B cell (primary cell): ENCODE data around the gene PIAS4. TPM values are rescaled to one million over a fixed set of nuclear protein-coding genes. Genes with fewer than 3 reads are reported as not detected.

Experiments used
- ATAC-seq: fragments of 200-7000 bp; cut with Tn5 transposase; one replicate; pipeline ENCODE4 v1.10.0; 2021; ENCODE audit warnings: low read depth, mild to moderate bottlenecking, moderate number of reproducible peaks, moderate library complexity
- CTCF ChIA-PET: fragments of 350-600 bp; sonication (Branson Sonifier 250); formaldehyde crosslinking; loops from one replicate; lab custom pipeline; 2021; ENCODE audit warnings: antibody characterized with exemption, inconsistent platforms; lab: Charles Lee
- POLR2A ChIA-PET: fragments of 350-600 bp; sonication (Branson Sonifier 250); formaldehyde crosslinking; loops from one replicate; lab custom pipeline; 2021; ENCODE audit warnings: antibody characterized with exemption; lab: Charles Lee
- DNase-seq: peaks from one replicate; pipeline ENCODE4 v3.0.0; 2013
- H2AFZ ChIP-seq: 2 replicates; pipeline ENCODE4 v1.6.1; 2012; ENCODE audit warnings: mild to moderate bottlenecking, low read depth, low read length; ENCODE audit not compliant: insufficient read depth, poor library complexity, severe bottlenecking
- H3K27ac ChIP-seq, 2 donors: 1 replicate in 1 of 2; 2 replicates in 1 of 2; pipeline ENCODE4 v1.5.1; 2012 to 2013; ENCODE audit warnings: low read length in 2 of 2, mild to moderate bottlenecking in 2 of 2, moderate library complexity in 1 of 2
- H3K27me3 ChIP-seq, 4 experiments: fragments of 200-600 bp in 1 of 4; sonication (generic) in 1 of 4; replicated peaks in 1 of 4; 1 replicate in 2 of 4; 2 replicates in 2 of 4; pipeline versions ENCODE4 v1.6.1 to v1.7.0; 2013 to 2016; ENCODE audit warnings: low read length in 3 of 4, mild to moderate bottlenecking in 2 of 4, mixed read lengths in 1 of 4, moderate library complexity in 1 of 4; ENCODE audit not compliant: insufficient read depth in 4 of 4, control insufficient read depth in 3 of 4; ENCODE audit errors: control extremely low read depth in 1 of 4
- H3K36me3 ChIP-seq, 2 experiments: replicated peaks in 1 of 2; 1 replicate in 1 of 2; 2 replicates in 1 of 2; pipeline versions ENCODE4 v1.6.1 to v1.7.1; 2013; ENCODE audit warnings: low read length in 1 of 2; ENCODE audit not compliant: insufficient read depth in 2 of 2, control insufficient read depth in 1 of 2; ENCODE audit errors: control extremely low read depth in 1 of 2, extremely low read depth in 1 of 2
- H3K4me1 ChIP-seq, 2 donors: fragments of 200-600 bp in 1 of 2; sonication (generic) in 1 of 2; 1 replicate in 1 of 2; 2 replicates in 1 of 2; pipeline versions ENCODE4 v1.5.1 to v1.6.1; 2013 to 2017; ENCODE audit warnings: low read length in 2 of 2; ENCODE audit not compliant: control insufficient read depth in 2 of 2, insufficient read depth in 2 of 2
- H3K4me2 ChIP-seq: replicated peaks from 2 replicates; pipeline ENCODE3; 2012; ENCODE audit warnings: mild to moderate bottlenecking, low read depth, low read length; ENCODE audit not compliant: poor library complexity, severe bottlenecking
- H3K4me3 ChIP-seq, 5 experiments: fragments of 200-600 bp in 1 of 5; sonication (generic) in 1 of 5; 1 replicate in 3 of 5; 2 replicates in 2 of 5; pipeline versions ENCODE4 v1.5.1 to v1.7.0; 2011 to 2016; ENCODE audit warnings: low read length in 4 of 5, mild to moderate bottlenecking in 4 of 5, low read depth in 2 of 5, control low read depth in 1 of 5, moderate library complexity in 1 of 5; ENCODE audit not compliant: insufficient read depth in 1 of 5; ENCODE audit errors: control extremely low read depth in 1 of 5, extremely low read depth in 1 of 5
- H3K79me2 ChIP-seq: fragments of 200-600 bp; sonication (generic); one replicate; pipeline ENCODE4 v1.6.0; 2016; ENCODE audit warnings: low read length; ENCODE audit not compliant: control insufficient read depth, insufficient read depth
- H3K9ac ChIP-seq: fragments of 200-600 bp; sonication (generic); 2 replicates; pipeline ENCODE4 v1.6.1; 2017; ENCODE audit warnings: mild to moderate bottlenecking, low read length, moderate library complexity
- H3K9me3 ChIP-seq, 3 donors: one replicate each; pipeline versions ENCODE4 v1.6.1 to v1.7.1; 2013; ENCODE audit warnings: low read length in 2 of 3; ENCODE audit not compliant: control insufficient read depth in 2 of 3, insufficient read depth in 1 of 3; ENCODE audit errors: control extremely low read depth in 1 of 3
- H4K20me1 ChIP-seq: 2 replicates; pipeline ENCODE4 v1.6.0; 2012; ENCODE audit warnings: mild to moderate bottlenecking, low read length; ENCODE audit not compliant: insufficient read depth, control insufficient read depth, poor library complexity, severe bottlenecking
- H3K27ac Mint-ChIP-seq: one replicate; pipeline ENCODE4 v1.8.0; 2021; ENCODE audit warnings: mixed read lengths
- H3K27me3 Mint-ChIP-seq: one replicate; pipeline ENCODE4 v1.8.0; 2021; ENCODE audit warnings: mixed read lengths
- H3K4me1 Mint-ChIP-seq: one replicate; pipeline ENCODE4 v1.8.0; 2021; ENCODE audit warnings: mixed read lengths
- H3K4me3 Mint-ChIP-seq: one replicate; pipeline ENCODE4 v1.8.0; 2021; ENCODE audit warnings: mixed read lengths
- H3K9me3 Mint-ChIP-seq: one replicate; pipeline ENCODE4 v1.8.0; 2022; ENCODE audit warnings: mixed read lengths; ENCODE audit not compliant: insufficient read depth
- EZH2 ChIP-seq: IDR thresholded peaks from 2 replicates; pipeline ENCODE4 v1.6.1; 2012; ENCODE audit warnings: borderline replicate concordance, low read depth, mild to moderate bottlenecking, moderate library complexity, low read length; ENCODE audit not compliant: insufficient read depth, poor library complexity, severe bottlenecking
- WGBS: methylation state at CpG from one replicate; pipeline ENCODE4 v1.1.5; 2013; ENCODE audit warnings: missing lambda C conversion rate; ENCODE audit not compliant: insufficient coverage; 5-methylcytosine and 5-hydroxymethylcytosine counted together
- intact Hi-C: fragments of 100-400 bp; cut with micrococcal nuclease; formaldehyde crosslinking; loops from one replicate; pipeline ENCODE4 v1.10.0; 2022
- polyA plus RNA-seq: library from polyadenylated mRNA; depleted of rRNA; stranded (reverse); fragments of >200 nt; gene quantifications from 2 replicates; pipeline ENCODE4 v1.2.3, GENCODE V29; 2012
- total RNA-seq, 2 donors: library from RNA; stranded (reverse); fragments of 120-200 nt in 1 of 2; gene quantifications; 1 replicate in 1 of 2; 2 replicates in 1 of 2; pipeline versions ENCODE4 v1.2.3 to v1.2.4, GENCODE V29; 2013 to 2022
- TF ChIP-seq, protein P1 (sequence below): fragments of 200-600 bp; IDR thresholded peaks from one replicate; pipeline ENCODE4 v1.8.0; 2022; ENCODE audit warnings: antibody characterized with exemption, mild to moderate bottlenecking

PIAS4 gene
- total and polyA plus RNA-seq, 2 donors (not counting 1 experiment from before 2014, with no cell fraction given) = 13.7 to 56.8 TPM

GRCh38 chr19:3979289-3979673 lies 28.3 kb upstream of the PIAS4 start:
- no peaks in the 10 kb centered on the region for H3K27me3 Mint-ChIP-seq
- TF ChIP-seq EZH2 = no peak
- TF ChIP-seq, protein P1, sequence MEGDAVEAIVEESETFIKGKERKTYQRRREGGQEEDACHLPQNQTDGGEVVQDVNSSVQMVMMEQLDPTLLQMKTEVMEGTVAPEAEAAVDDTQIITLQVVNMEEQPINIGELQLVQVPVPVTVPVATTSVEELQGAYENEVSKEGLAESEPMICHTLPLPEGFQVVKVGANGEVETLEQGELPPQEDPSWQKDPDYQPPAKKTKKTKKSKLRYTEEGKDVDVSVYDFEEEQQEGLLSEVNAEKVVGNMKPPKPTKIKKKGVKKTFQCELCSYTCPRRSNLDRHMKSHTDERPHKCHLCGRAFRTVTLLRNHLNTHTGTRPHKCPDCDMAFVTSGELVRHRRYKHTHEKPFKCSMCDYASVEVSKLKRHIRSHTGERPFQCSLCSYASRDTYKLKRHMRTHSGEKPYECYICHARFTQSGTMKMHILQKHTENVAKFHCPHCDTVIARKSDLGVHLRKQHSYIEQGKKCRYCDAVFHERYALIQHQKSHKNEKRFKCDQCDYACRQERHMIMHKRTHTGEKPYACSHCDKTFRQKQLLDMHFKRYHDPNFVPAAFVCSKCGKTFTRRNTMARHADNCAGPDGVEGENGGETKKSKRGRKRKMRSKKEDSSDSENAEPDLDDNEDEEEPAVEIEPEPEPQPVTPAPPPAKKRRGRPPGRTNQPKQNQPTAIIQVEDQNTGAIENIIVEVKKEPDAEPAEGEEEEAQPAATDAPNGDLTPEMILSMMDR = no peak
- Histone ChIP-seq H3K9ac (no peak overlapping the region), H3K4me3 (no peak overlapping the region), H3K4me2 (no peak overlapping the region), H4K20me1 (peaks cover 94% of the 10 kb centered on the region), H2AFZ (no peak overlapping the region), H3K9me3 (peaks cover 0 to 4% (median 0%) of the 10 kb centered on the region in 3 donors), H3K4me1 (peaks cover 9 to 13% of the 10 kb centered on the region in 2 donors), H3K27ac (no peak overlapping the region), H3K36me3 (peaks cover 3 to 90% of the 10 kb centered on the region in 2 experiments), H3K27me3 (no peaks in the 10 kb centered on the region), H3K79me2 (peaks cover 33% of the 10 kb centered on the region)
- intact Hi-C loops = no loop called here
- ChIA-PET CTCF (no interaction called here), POLR2A (interaction anchor here (0.6 kb wide), 1 partner anchor 253 kb away, joined by 7 read pairs; no protein-coding TSS in a partner anchor)
- ATAC-seq = no peak
- DNase-seq = peak; percentile 35
- H3K4me1 Mint-ChIP-seq = peaks cover 24% of the 10 kb centered on the region
- WGBS = 99% methylated on average over 16 of the region's 18 CpGs
- no peak overlapping the region for H3K27ac Mint-ChIP-seq
- no peaks in the 10 kb centered on the region for H3K9me3 Mint-ChIP-seq
- H3K4me3 Mint-ChIP-seq = no peak overlapping the region

DNA sequence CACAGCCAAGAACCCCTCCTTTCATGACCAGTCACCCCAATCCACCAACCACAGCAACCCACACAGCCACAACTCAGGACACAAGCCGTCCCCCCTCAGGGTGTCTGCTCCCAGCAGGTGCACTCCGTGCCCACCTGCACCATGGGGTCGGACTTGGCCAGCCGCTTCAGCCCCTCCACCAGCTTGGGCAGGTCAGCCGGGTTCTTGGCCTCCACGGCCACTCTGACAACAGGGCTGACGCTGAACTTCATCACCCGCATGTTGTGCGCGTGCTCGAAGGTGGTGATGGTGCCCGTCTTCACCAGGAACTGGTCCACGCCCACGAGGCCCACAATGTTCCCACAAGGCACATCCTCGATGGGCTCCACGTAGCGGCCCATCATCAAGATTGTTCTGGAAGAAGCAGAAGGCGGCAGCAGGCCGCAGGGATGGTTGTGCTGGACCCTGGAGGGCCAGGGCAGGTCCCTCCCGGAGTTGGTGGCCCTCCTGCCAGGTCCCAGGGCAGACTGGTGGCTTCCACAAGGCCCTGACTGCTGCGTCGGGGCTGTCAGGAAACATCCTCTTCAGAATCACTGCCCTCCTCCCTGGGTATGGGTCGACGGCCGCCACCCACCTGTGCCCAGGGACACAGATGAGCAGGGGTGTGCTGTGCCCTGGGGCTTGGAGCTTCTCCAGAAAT lies 27.7 kb upstream of the PIAS4 start:
- DNase-seq (peak; percentile 36), ATAC-seq (no peak)
- Histone ChIP-seq H3K36me3 (peaks cover 3 to 91% of the 10 kb centered on the region in 2 experiments), H2AFZ (no peak overlapping the region), H3K79me2 (peaks cover 38% of the 10 kb centered on the region), H3K27ac (no peak overlapping the region), H3K4me2 (no peak overlapping the region), H3K9ac (no peak overlapping the region), H3K9me3 (peaks cover 0 to 4% (median 0%) of the 10 kb centered on the region in 3 donors), H3K27me3 (no peaks in the 10 kb centered on the region), H4K20me1 (peaks cover 99% of the 10 kb centered on the region), H3K4me3 (no peak overlapping the region), H3K4me1 (peaks cover 10 to 17% of the 10 kb centered on the region in 2 donors)
- no peak for TF ChIP-seq EZH2
- TF ChIP-seq, protein P1 = no peak
- no peak overlapping the region for H3K27ac Mint-ChIP-seq
- 96% methylated on average over 25 of the region's 25 CpGs for WGBS
- intact Hi-C loops = no loop called here
- ChIA-PET CTCF (no interaction called here), POLR2A (no interaction called here)
- no peaks in the 10 kb centered on the region for H3K9me3 Mint-ChIP-seq
- peaks cover 29% of the 10 kb centered on the region for H3K4me1 Mint-ChIP-seq
- no peak overlapping the region for H3K4me3 Mint-ChIP-seq
- no peaks in the 10 kb centered on the region for H3K27me3 Mint-ChIP-seq
